Measurements from ENCODE around the gene COL21A1.

COL21A1 gene

DNA sequence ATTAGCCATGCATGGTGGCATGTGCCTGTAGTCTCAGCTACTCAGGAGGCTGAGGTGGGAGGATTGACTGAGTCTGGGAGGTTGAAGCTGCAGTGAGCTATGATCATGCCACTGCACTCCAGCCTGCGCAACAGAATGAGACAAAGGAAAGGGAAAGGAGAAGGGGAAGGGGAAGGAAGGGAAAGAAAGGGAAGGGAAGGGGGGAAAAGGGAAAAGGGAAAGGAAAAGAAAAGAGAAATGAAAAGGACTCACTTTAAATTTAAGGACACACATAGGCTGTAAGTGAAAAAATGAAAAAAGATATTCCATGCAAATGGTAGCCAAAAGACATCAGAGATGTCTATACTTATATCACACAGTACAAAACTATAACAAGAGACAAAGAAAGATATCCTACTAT lies 74.2 kb downstream of the COL21A1 start:
- DNase-seq: no peak

DNA sequence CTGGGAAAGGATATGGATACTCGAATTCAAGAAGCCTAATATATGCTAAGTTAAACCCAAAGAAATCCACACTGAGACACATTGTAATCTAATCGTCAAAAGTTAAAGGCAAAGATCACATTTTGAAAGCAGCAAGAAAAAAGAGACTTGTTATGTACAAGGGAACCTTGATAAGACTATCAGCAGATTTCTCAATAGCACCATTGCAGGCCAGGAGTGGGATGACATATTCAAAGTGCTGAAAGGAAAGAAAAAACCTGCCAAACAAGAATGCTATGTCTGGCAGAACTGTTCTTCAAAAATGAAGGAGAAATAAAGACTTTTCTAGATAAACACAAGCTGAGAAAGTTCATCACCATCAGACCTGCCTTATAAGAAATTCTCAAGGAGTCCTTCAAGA lies 75.2 kb downstream of the COL21A1 start:
- DNase-seq: no peak

DNA sequence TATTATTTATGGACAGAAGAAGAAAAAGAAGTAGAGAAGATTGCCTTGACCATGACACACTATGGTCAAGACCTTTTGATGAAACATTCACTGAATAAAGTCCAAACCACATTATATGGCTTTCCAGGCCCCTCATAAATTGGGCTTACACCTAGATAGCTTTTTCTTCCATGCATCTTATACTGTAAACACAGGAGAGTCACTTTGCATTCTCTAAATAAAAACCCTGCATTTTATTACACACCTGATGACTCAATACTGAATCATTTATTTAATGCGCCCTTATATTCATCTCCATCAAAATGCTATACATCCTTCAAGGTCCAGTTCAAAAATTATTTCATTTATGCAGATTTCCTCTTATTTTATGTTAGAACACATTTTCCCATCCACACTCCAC lies 78.0 kb downstream of the COL21A1 start:
- DNase-seq: no peak

DNA sequence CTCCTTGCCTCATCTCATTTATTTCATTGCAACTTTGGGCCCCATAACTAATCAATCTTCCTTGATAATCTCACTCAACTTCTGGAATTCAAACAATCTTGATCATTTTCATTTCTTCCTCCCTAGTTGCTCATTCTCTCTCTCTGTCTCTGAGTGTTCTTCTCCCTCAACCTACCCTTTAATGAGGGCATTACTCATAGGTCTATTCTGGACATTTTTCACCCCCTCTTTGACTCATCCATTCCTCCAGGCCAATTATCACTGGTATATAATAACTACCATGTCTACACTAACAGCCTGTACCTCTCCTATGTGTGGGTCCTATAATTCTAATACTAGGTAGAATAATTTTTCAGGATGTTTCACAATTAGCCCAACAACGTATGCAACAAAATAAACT lies 78.8 kb downstream of the COL21A1 start:
- DNase-seq: no peak

DNA sequence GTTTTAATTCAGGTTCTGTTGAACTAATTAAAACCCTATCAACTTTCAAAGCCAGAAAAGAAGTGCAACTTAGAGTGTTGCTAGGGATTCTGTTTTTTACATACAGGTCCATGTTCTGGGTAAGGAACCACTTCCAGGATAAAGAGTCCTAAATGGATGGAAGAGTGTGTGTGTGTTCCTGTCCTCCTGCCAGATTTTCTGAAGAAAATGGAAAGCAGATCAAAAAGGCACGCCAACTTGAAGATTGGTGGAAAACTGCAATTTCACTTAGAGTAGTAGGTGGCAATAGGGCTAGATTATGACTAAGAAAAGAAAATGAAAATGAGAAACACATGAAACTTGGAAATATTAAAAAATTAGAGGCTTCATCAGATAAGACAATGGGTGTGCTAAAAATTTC lies 85.3 kb downstream of the COL21A1 start:
- DNase-seq: no peak

DNA sequence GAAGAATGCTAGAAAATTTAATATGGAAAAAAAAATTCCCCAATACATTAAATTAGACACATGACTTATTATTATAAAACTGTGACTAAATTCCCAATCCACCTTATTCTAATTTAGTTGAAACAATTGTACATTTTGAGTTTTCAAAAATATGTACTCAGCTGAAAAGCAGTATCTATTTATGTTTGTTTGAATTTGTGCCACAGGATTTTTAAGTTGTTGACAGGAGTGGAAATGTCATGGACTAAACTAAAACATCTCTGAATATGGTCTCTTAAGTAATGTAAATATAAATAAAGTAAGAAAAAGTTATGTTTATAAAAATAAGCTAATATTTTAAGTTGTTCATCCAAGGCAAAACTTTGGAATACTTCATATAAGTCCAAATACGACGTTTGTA lies 86.9 kb downstream of the COL21A1 start:
- DNase-seq: no peak

DNA sequence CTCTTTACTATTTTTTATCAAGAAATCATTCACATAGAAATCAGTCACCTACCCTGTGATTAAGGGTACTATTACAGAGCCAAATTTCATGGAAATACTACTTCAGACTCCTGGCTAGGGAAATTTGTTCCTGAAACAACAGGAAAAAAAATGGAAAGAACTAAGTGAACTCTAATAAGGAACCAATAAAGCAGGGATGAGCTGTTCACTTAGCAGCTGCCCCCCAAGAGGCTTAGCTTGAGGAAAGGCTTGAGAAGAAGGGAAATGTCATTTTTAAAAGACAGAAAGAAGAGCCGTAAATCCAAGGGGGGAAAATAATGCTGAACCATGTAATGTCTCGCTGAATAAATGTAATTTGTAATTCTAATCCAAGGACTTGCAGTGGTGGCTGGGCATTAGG lies 88.8 kb downstream of the COL21A1 start:
- DNase-seq: no peak

DNA sequence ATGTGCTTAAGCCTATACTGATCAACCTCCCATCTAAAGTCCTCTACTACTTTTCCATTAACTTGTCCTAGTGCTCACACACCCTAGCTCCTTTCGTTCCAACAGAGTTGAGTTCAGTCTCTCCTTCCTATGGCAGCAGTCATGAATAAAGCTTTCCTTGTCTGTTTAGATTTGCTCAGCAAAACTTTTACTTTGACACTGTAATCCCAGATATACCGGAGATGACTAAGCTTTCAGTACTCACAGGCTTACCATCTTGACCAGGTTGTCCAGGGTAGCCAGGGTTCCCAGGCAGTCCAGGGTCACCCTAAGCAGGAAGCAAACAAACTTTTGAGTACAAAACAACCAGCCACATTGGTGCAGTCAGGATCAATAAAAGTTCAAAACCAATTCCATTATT lies 90.7 kb downstream of the COL21A1 start:
- DNase-seq: no peak

DNA sequence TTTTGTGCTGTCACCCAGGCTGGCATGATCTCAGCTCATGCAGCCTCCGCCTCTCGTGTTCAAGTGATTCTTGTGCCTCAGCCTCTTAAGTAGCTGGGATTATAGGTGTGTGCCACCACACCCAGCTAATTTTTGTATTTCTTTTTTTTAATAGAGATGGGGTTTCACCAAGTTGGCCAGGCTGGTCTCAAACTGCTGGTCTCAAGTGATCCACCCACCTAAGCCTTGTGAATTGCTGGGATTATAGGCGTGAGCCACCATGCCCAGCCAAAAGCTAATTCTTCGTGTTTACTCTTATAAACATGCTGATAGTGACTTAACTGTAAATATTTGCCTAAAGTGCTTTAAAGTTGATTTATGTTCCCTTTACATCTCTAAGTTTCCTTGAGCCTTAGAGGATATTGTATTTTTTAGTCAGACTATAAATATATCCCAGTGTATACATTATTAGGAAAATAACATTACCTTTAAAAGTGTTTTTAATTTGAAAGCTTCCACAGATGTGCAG lies 91.7 kb downstream of the COL21A1 start:
- no peak for DNase-seq

DNA sequence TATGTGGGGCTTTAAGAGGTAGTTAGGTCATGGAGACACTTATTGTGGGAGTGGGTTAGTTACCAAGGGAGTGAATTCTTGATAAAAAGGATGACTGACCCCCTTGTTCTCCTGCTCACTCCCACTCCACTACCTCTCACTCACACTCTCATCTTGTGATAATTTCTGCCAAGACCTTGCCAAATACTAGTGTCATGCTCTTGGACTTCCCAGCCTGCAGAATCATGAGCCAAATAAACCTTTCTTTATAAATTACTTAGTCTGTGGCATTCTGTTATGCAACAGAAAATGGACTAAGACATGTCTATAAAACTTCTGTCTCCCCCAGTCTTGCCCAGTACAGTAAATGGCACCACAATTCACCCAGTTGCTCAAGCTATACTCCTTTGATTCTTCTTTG lies 93.3 kb downstream of the COL21A1 start:
- no peak for DNase-seq

DNA sequence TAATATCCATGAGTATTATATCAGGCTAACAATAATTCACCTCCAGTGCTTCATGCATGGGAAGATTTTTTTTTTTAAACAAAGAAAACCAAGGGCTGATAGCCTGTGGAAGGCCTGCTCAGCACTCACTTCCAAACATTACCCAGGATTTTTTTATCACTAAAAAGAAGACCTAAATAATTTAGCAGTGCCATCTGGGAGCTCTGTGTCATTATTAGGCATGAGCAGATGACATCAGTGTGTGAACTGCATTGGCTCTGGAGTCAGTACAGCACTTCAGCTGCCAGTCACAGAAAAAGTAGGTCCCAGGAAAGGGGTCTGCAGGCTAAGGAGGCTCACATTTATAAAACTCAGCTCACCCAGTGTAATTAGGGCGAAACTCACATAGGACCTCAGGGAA lies 94.8 kb downstream of the COL21A1 start:
- no peak for DNase-seq

DNA sequence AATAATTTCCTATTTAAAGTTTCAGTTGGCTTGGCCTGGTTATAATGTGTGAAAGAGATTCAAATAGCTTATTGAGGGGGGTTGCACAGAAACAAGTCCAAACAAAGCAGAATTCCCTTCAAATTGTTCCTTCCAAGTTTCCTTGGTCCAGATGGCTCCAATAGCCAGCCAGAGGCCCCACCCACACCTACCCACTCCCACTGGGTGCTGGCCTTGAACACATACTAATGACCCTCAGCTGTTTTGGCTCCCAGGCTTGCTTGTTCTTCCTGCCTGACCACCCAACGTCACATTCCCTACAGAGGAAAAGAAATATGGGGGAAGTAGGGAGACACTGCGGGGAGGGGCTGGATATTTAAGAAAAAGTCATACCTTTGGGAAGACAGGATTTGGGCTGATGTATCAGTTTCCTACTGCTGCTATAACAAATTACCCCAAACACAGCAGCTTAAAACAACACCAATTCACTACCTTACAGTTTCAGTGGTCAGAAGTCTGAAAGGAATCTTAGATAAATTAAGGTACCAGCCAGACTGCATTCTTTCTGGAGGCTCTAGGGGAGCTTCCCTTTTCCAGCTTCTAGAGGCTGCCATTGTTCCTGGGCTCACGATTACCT lies 95.7 kb downstream of the COL21A1 start:
- DNase-seq: no peak

DNA sequence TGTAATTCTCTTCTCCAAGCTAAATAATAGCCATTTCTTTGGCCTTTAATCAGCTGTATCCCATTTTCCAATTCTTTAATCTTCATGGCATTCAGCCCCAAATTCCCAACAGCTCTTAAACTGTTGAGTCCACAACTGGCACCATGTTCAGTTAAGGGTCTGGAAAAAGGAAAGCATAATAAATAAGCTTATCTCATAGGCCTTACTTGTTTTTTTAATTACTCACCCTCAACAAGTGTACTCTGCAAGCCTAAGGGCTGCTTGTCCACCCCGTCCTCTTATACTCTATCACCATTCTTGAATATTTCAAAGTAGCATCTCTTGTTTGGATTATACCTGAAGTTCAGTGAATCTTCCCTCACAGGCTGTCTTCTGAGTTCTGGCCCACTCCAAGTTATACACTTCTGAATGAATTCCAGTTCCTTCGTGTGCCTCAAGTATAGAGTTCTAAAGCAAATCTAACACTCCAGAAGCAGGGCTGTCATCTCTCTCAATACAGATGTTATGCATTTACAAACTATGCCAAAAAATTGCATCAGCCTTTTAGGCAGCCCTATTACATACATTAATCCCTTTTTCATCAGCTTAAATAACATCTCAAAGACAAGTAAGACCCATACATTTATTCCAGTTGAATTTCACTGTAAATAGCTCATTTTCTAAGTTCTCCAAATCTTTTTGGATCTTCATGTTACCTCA lies 98.7 kb downstream of the COL21A1 start:
- no peak for DNase-seq

DNA sequence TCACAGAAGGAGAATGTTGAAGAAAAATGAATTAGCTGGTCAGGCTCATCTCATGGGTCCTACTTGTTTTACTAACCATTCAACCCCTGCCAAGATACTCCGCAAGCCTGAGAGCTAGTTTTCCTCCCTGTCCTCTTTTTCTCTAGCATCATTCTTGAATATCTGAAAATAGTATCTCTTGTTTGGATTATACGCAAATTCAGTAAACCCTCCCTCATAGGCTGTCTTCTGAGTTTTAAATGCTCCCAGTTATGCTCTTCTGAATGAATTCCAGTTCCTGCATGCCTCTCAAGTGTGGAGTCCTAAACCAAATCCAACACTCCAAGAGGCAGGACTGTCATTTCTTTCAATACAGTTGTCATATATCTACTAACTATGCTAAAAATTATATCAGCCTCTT lies 99.6 kb downstream of the COL21A1 start:
- no peak for DNase-seq

DNA sequence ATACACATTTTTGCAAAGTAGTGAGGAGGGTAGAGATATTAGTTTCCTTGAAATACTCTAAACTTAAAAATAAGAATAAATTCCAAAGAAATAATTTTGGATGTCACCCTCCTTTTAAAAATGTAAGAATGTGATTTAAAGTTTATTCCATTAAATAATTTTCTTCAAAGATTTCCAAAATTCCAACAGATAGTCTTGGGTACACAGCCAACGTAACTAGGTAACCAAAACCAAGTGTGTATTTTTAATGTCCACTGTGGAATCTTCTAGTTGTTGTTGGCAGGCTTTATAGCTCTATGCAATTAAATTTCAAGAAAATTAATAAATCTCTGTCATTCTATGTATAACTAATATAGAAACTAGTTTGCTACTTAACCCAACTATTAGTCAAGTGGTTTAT lies 101.3 kb downstream of the COL21A1 start:
- no peak for DNase-seq

DNA sequence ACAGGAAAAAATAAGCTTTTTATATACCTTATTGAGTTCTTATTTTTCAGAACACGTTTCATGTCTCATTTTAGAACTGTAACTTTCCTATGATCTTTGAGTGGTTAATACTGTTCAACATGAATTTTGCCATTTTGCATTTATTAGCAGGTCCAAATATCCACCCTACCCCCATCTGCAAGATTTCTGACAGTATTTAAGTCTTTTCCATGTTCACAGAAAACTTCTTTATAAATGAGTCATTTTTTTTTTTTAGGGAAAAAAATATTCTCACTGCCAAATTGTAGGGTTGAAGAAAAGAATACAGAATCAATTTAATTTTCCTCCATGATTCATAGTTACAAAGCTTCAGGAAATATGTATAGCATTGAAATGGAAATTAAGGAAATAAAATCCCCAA lies 101.8 kb downstream of the COL21A1 start:
- no peak for DNase-seq

DNA sequence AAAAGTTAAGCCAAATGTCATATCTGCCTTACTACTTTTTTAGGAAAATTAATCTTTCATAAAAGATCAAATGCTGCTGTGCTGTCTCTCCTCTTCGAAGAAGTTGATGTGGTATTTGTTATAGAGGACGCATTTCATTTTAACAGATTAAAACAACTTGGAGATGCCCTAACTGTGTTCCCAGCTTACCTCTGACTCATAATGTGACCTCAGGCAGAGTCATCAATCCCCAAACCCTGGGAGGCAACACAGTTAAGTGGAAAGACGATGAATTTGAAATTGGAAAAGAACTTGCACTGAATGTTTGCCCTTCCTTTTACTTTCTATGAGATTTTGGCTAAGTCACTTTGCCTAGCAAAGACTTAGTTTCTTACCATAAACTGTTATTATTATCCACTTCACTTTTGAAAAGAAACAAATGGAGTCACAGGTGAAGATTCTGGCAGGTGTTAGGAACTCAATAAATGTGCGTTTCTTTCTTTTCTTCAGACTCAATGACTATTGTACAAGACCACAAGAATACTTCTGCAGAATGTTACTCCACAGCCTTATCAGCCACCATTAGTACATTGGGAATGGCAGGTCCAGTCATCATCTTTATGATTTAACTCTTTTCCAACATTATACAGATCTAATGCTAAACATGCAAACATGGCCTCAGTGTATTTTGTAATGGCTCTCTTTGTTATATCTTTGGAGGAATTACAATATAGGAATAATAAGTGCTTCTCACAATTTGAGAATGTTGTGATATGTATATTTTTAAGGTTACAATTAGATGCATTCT lies 102.6 kb downstream of the COL21A1 start:
- DNase-seq: no peak

DNA sequence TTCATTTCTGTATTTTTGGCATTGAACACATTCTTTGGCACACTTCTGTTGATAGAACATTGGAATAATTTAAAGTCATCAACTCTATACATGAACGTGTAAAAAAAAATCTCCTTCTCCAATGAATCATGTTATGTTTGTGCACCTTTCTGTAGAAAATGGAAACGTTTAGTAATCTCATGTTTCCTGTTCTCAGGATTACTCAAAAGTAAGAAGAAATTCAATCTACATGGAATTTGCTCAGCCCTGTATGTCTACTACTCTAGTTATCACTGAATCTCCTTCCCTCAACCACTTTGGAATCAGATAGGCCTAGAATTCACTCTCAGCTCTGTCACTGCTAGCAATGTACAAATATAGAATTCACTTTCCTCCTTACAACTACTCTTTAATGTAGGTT lies 103.6 kb downstream of the COL21A1 start:
- no peak for DNase-seq

DNA sequence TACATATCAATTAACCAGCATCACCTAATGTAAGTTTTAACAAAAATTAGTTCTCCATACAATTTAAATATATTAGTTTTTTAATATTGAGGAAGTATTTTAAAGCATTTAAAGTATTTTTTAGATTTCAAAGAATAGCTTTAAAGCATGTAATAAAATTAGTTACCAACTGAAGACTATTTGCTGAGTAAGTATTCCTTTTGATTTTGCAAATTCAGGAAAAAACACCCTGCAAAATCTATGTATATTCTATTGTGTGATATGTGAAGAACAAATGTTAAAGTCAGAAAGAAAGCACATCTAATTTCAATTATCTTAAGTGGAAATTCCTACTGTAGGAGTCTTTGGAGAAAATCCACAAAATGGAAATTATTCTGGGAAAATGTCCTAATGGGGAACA lies 107.3 kb downstream of the COL21A1 start:
- no peak for DNase-seq

DNA sequence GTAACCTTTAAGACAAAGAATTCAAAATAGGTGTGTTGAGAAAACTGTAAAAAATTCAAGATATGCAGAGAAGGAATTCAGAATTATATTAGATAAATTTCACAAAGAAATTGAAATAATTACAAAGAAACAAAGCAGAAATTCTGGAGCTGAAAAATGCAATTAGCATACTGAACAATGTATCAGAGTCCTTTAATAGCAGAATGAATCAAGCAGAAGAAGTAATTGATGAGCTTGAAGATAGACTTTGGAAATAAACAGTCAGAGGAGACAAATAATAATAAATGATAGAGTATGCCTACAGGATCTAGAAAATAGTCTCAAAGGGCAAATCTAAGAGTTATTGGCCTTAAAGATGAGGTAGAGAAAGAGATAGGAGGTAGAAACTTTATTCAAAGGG lies 131.7 kb downstream of the COL21A1 start:
- no peak for DNase-seq

DNA sequence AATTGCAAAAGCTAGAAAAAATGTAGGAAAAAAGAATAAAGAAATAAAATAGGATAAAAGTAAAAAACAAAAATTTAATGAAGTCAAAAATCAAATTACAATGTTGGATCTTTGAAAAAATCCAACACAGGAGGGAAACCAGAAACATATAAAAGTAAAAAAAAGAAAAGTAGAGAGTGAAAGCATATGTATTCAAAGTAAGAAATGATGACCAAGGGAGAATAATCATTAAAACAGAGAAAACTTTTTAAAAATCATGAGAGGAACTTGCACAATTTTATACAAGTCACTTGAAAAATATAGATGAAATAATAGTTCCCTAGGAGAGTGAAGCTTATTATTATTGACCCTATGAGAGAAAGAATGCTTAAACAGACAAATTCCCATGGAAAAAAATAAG lies 138.2 kb downstream of the COL21A1 start:
- no peak for DNase-seq

DNA sequence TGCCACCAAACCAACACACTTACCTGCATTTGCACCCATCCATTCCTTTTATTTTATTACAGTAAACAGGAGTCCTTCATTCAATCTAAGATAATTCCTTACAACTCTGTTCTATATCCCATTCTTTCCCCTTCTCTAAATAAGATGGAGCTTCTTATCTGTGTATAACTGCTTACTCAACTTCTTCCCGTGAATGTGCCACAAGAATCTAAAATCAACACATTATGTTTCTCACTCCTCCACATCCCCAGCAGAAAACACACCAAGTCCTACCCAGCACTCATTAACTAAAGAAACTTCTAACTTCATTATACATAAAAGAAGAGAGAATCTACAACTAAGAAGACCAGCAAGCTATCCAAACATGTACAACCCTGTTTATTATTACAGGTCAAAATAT lies 141.1 kb downstream of the COL21A1 start:
- no peak for DNase-seq

DNA sequence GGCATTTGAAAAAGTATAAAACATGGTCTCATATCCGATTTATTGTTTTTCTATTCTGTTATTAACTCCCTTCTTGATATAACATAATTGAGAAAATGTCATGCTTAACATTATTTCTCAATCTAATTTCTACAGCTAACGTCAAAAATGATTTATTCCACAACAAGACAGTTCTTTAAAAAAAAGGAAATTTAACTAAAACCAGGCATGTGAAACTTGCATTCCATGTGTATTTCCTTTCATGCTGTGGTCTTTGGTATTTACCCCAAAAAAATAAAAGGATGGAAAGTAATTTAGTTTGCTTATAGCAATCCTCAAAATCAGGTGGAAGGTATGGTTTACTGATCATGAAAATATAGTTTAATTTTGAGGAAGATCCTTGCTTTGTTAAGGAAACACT lies 142.8 kb downstream of the COL21A1 start:
- DNase-seq: no peak

DNA sequence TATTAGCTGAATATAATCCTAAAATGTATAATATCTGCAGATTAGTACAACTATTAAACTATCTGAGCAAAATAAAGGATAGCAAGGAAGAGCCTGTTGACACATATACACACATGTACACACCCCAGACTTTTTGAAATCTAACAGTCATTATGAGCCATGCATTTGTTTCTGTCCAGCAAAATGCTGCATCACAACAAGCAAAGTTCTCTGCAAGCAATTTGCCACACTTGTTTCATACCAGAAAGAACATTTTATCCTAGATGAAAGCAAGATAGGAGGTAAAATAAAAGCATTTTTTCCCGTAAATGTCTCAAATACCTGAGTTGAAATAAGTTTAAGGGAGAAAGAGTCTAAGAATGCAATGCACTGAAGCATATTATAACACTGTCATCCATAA lies 145.2 kb downstream of the COL21A1 start:
- no peak for DNase-seq
